SK-N-SH treated with all-trans-retinoic acid at 6 μM for 48 hours (cell line): Measurements from ENCODE around the gene DYNLT3.

ENCODE experiments used
- ATAC-seq: fragments of 200-7000 bp; cut with Tn5 transposase; 3 replicates; pipeline ENCODE4 v1.9.1; 2020; ENCODE audit warnings: mild to moderate bottlenecking, moderate library complexity
- CSRNP3 ChIP-seq: fragments of 250-450 bp; sonication (Bioruptor Pico); IDR thresholded peaks from 2 replicates; pipeline ENCODE4 v1.5.1; 2021; ENCODE audit warnings: mild to moderate bottlenecking, moderate library complexity
- ESRRG ChIP-seq: fragments of 250-450 bp; sonication (Bioruptor Pico); IDR thresholded peaks from 2 replicates; pipeline ENCODE4 v1.6.1; 2021; ENCODE audit warnings: mild to moderate bottlenecking
- OSR1 ChIP-seq: fragments of 250-450 bp; sonication (Bioruptor Pico); IDR thresholded peaks from 2 replicates; pipeline ENCODE4 v1.8.0; 2022; ENCODE audit warnings: moderate library complexity, mild to moderate bottlenecking, inconsistent platforms
- RARB ChIP-seq: fragments of 250-450 bp; sonication (Bioruptor Pico); IDR thresholded peaks from 2 replicates; pipeline ENCODE4 v1.8.0; 2021; ENCODE audit warnings: mild to moderate bottlenecking, moderate library complexity
- SNAI2 ChIP-seq: fragments of 250-450 bp; sonication (Bioruptor Pico); IDR thresholded peaks from 2 replicates; pipeline ENCODE4 v1.5.0; 2020; ENCODE audit warnings: mild to moderate bottlenecking, moderate library complexity
- TOX ChIP-seq: fragments of 250-450 bp; sonication (Bioruptor Pico); IDR thresholded peaks from 2 replicates; pipeline ENCODE4 v1.8.0; 2021; ENCODE audit warnings: mild to moderate bottlenecking, moderate library complexity, borderline replicate concordance
- ZC3H10 ChIP-seq: fragments of 250-450 bp; sonication (Bioruptor Pico); IDR thresholded peaks from 2 replicates; pipeline ENCODE4 v1.5.1; 2021; ENCODE audit warnings: mild to moderate bottlenecking, moderate library complexity
- ZFP3 ChIP-seq: fragments of 250-450 bp; sonication (Bioruptor Pico); IDR thresholded peaks from 2 replicates; pipeline ENCODE4 v1.5.0; 2020; ENCODE audit warnings: mild to moderate bottlenecking, moderate library complexity
- ZFP30 ChIP-seq: fragments of 450-650 bp; formaldehyde crosslinking; IDR thresholded peaks from 2 replicates; pipeline ENCODE4 v1.5.0; 2022; ENCODE audit warnings: mild to moderate bottlenecking, moderate library complexity
- ZNF565 ChIP-seq: fragments of 450-650 bp; formaldehyde crosslinking; conservative IDR thresholded peaks from 2 replicates; pipeline ENCODE4 v1.5.0; 2020; ENCODE audit warnings: low read depth, mild to moderate bottlenecking, moderate library complexity

DYNLT3 gene

GRCh38 chrX:37796310-37796709, 51.1 kb downstream of the DYNLT3 start:
- no peak for ATAC-seq
- TF ChIP-seq ZFP30 (CRISPR knock-in tag) (no peak), RARB (no peak), ESRRG (no peak), OSR1 (CRISPR knock-in tag) (no peak), SNAI2 (CRISPR knock-in tag) (no peak), CSRNP3 (CRISPR knock-in tag) (no peak), TOX (CRISPR knock-in tag) (no peak), ZC3H10 (no peak), ZFP3 (CRISPR knock-in tag) (no peak), ZNF565 (CRISPR knock-in tag) (no peak)
- TF ChIP-seq, all 23 proteins: peak for 0
